BE2C (cell line): ENCODE results near the gene ATXN7L2.

Experiments used
- DNase-seq: peaks from one replicate; pipeline ENCODE4 v3.0.0-alpha.2; 2020
- H3K27me3 ChIP-seq: fragments of 250-450 bp; sonication (Bioruptor Pico); 2 replicates; pipeline ENCODE4 v1.5.1; 2020; ENCODE audit warnings: mild to moderate bottlenecking
- H3K36me3 ChIP-seq: fragments of 250-450 bp; sonication (Bioruptor Pico); 2 replicates; pipeline ENCODE4 v1.5.1; 2020; ENCODE audit warnings: mild to moderate bottlenecking
- H3K4me1 ChIP-seq: fragments of 250-450 bp; sonication (Bioruptor Pico); 2 replicates; pipeline ENCODE4 v1.5.1; 2020
- H3K4me3 ChIP-seq: 2 replicates; pipeline ENCODE4 v1.5.1; 2011; ENCODE audit warnings: low read depth, low read length
- H3K9me3 ChIP-seq: fragments of 250-450 bp; sonication (Bioruptor Pico); 2 replicates; pipeline ENCODE4 v1.5.1; 2020
- CTCF ChIP-seq: IDR thresholded peaks from 2 replicates; pipeline ENCODE4 v1.5.1; 2012; ENCODE audit warnings: mild to moderate bottlenecking, low read depth, low read length

Gene ATXN7L2

DNA sequence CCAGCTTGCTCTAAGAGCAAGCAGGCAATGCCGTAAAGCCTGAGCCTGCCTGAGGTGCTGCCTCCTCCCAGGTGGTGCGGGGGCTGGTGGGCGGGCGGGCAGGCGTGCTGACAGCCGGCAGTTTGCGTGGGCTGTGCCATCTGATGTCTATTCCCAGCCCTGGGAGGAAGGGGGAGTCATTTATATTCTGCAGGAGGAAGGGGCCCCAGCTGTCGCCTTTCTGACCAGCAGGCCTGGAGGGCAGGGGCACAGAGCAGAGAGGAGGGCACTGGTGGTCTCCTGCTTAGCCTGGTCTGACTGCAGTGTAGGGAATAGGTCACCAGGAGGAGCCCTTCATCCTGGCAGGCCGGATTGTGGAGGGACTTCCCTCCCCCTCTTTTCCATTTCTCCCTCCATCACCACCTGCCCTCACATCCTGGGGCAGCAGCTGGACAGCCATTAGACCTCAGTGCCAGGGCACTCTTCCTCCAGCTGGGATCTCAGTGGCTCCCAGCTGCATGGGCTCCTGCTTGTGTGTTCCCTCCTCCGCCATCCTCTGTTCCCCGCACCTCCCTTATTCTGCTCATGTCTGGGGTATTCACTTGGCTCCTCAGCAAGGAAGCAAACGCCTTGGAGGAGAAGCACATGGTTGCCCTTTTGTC lies 14.6 kb downstream of the ATXN7L2 start:
- Histone ChIP-seq H3K4me1 (no peaks in the 10 kb centered on the region; the same call in none of the 2 replicates), H3K4me3 (no peak overlapping the region), H3K9me3 (no peaks in the 10 kb centered on the region), H3K27me3 (no peaks in the 10 kb centered on the region), H3K36me3 (no peaks in the 10 kb centered on the region; the same call in 1 of the 2 replicates)
- DNase-seq, result peak; percentile 82
- peak; percentile 74 for TF ChIP-seq CTCF

GRCh38 chr1:109499081-109499480 lies 15.4 kb downstream of the ATXN7L2 start:
- Histone ChIP-seq H3K27me3 (no peaks in the 10 kb centered on the region), H3K4me1 (no peaks in the 10 kb centered on the region; the same call in none of the 2 replicates), H3K36me3 (no peaks in the 10 kb centered on the region; the same call in 1 of the 2 replicates), H3K9me3 (no peaks in the 10 kb centered on the region), H3K4me3 (no peak overlapping the region)
- no peak for DNase-seq
- TF ChIP-seq CTCF, result no peak

DNA sequence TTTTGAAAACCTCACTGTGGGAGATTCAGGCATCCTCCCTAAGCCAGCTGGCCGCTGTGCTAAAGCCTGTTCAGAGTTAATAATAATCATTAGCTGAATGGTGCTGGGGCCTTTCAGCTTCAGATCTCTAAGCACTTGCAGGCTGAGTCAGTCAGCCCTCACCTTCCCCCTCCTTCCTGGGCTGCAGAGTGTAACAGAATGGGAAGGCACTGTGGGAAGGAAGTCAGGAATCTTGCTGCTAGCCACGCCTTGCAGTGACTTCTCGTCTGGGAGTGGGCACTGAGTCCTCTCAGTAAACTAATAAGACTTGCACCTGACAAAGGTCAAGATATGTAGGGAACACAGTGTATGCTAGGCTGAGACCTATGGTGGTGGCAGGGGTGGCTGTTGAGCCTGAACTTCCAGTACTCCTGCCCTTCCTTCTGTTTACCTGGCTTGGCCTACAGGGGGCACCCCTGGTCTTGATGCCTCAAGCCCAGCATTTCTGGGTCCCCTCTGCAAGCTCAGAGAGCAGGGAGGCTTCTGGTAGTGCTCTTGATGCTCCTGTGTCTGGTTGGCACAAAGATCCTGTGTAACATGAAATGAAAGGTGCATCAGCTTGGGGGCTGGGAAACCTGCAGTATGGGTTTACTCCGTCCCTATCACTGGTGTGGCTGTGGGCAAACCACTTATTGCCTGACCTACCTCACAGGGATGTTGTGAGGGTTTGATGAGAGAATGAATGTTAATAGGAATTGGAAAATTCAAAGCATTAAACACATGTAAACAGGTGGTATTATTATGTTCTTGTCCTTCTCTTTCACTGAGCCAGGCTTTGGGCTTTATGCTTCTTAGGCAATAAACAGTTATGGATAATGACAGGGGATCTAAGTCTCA lies 16.2 kb downstream of the ATXN7L2 start:
- TF ChIP-seq CTCF, result peak; percentile 62
- H3K36me3 ChIP-seq, result no peaks in the 10 kb centered on the region; the same call in 1 of the 2 replicates

DNA sequence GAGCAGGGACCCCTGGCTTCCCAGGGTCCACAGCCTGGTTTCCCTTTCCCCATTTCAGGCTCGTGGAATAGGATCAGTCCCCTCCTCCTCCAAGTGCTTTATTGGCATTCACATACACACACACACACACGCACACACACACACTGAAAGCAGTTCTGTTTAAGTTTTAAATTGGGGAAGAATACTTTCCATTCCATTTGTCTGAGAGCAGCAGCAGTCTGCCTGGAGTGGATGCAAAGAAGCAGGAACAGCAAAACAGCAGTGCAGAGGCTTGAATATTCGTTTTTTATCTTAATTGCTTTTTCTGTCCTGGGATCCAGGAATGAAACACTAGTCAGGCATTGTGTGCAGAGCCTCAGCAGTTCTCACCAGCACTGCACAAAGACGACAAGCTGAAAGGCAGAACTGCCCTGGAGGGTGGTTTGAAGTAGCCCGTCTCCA lies 17.3 kb downstream of the ATXN7L2 start:
- no peak overlapping the region for H3K4me3 ChIP-seq
- DNase-seq, result no peak
- no peak for TF ChIP-seq CTCF
- no peaks in the 10 kb centered on the region for H3K36me3 ChIP-seq
- no peaks in the 10 kb centered on the region; the same call in 1 of the 2 replicates for H3K4me1 ChIP-seq
- H3K27me3 ChIP-seq, result no peaks in the 10 kb centered on the region
- H3K9me3 ChIP-seq, result no peaks in the 10 kb centered on the region

More for the DNA sequence above, 16.2 kb downstream of the ATXN7L2 start:
- H3K27me3 ChIP-seq, result no peaks in the 10 kb centered on the region
- no peaks in the 10 kb centered on the region for H3K9me3 ChIP-seq
- DNase-seq, result peak; percentile 64
- H3K4me1 ChIP-seq, result no peaks in the 10 kb centered on the region; the same call in none of the 2 replicates
- no peak overlapping the region for H3K4me3 ChIP-seq

GRCh38 chr1:109501644-109502363 lies 18.1 kb downstream of the ATXN7L2 start:
- no peak for TF ChIP-seq CTCF
- Histone ChIP-seq H3K9me3 (no peaks in the 10 kb centered on the region), H3K27me3 (no peaks in the 10 kb centered on the region), H3K4me3 (no peak overlapping the region), H3K36me3 (no peaks in the 10 kb centered on the region), H3K4me1 (no peaks in the 10 kb centered on the region; the same call in 1 of the 2 replicates)
- no peak for DNase-seq
